ENCODE measurements around the gene IRF2BP2.

The IRF2BP2 gene

GRCh38 chr1:234611847-234612351 is 1.9 kb upstream of the IRF2BP2 start:
- no peak for DNase-seq

- peak; percentile 90 for DNase-seq
Observed at GRCh38 chr1:234611225-234611846, 1.4 kb upstream of the IRF2BP2 start.

DNA sequence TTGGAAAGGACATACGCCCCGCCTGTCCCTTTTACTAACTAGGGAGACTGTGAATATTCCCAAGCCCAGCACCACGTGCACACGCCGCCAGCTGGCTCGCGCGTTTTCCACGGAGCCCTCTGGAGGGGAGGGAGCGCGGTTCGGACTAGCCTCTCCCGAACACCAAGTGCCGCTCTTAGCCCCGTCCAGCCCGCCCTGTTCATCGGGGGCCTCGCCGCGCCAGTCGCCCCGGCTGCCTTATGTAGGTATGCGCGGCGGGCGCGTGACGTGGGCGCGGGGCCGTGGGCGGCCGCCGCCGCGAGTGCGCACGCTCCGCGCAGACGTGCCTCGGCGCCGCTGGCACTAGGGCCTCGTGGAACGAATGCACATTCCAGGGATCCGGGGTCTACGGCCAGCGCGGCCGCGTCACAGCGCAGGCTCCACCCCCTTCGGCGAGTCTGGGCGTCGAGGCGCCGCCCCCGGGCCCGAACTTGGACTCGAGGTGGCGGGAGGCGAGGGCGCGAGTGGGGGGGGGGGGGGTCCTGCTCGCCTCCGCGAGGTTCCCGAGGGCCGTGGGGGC is 767 bp upstream of the IRF2BP2 start:
- peak; percentile 94 for DNase-seq

- no peak for DNase-seq
Observed at GRCh38 chr1:234609691-234610042, 311 bp downstream of the IRF2BP2 start.

DNA sequence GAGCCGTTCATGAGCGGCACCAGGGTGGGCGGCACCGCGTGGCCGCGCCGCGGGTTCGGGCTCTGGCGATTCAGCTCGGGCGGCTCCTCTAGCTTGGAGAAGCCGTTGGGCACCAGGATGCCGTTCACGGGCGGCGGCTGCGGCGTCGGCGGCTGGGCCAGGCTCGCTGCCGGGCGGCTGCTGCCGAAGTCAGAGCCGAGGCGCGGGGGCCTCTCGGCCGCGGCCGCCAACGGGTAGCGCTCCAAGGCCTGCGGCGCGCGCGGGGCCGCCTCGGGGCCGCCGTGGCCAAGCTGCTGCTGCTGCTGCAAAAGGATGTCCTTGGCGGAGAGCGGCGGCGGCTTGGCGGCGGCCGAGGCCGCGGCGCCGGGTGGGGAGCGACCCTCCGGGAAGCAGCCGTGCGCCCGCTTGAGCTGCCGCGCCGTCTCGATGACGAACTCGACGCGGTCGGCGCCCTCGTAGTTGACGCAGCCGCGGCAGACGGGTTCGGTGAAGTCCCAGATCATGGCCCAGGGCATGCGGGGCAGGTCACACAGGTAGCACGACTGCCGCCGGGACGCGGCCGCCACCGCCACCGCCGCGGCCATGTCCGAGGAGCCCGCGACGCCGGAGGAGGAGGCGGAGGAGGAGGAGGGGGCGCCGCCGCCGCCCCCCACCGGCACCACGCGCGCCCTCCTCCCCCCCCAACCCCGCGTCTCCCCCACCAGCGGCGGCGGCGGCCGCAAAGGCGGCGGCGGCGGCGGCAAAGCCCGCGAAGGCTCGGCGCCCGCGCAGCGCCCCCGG is 877 bp downstream of the IRF2BP2 start:
- DNase-seq: peak; percentile 74

DNA sequence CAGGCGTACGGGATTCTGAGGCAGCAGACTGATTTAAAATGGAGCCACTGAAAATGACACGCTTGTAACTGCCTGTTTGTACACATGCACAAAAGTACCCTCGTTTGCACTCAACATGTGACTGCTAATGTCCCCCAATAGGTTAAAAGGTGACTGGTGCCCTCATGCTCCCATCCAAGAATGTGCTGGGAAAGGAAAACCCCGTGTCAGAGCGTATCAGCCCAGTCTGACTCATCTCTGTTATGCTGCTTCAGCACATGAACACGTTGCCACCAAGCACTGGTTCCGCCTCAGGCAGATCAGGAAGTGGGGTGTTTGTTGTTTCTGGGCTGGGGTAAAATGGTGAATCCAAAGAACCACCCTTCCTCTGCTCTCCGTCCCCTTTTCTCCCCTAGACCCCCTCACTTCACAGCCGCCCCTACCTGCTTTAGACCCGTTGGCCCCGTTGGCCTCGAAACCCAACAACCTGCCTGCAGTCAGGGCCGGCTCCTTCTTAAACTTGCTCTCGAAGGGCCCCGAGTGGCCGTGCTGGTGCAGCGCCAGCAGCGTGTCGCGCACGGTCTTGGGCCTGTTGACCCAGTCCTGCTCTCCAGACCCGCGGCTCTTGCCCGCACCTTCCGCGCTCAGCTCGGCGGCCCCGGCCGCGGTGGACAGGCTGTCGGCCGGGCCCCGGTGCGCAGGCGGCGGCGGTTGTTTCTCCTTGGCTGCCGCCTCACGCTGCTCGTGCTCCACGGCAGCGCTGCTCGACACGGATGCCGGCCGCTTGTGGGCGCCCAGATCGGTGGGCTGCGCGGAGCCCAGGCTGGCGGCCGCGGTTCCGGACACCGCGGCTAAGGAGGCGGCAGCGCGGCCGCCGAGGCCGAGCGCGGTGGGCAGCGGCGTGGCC is 1.7 kb downstream of the IRF2BP2 start:
- DNase-seq: peak; percentile 90

GRCh38 chr1:234607109-234608024 is 2.6 kb downstream of the IRF2BP2 start:
- peak; percentile 54 for DNase-seq

- no peak for DNase-seq
Observed at GRCh38 chr1:234606784-234607108, 3.2 kb downstream of the IRF2BP2 start.

DNA sequence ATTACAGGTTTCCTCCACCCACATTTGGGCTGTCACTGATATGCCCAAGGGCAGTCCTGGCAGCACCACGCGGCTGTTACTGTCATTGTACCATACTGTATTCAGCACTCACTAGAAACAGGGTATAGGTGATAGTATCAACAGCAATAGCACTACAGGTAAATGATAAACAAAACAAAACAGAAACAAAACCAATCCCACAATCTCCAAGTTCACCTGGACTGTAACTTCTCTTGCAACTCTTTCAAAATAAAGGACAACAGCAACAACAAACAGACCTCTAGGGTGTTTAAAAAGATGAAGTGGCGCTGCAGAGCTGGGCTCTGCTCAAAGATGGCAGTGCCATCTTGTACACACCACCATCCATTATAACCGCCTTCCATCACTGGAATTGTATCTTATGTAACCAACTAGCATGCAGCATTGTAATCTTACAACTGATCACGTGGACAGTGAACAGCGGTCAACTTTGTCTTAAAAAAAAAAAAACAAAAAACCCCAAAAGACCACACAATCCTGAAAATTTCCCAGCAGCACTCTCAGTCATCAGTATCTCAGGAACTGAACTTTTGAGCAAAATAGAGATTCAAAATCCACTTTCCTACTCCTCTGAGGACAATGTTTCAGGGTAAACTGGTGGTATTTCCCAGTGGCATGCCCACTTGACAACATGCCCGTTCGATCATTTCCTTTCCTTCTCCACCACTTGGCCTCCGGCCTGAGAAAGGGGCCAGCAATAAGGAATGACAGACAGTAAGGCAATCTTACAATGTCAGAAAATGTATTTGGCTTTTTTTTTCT is 3.8 kb downstream of the IRF2BP2 start:
- DNase-seq: peak; percentile 72

DNA sequence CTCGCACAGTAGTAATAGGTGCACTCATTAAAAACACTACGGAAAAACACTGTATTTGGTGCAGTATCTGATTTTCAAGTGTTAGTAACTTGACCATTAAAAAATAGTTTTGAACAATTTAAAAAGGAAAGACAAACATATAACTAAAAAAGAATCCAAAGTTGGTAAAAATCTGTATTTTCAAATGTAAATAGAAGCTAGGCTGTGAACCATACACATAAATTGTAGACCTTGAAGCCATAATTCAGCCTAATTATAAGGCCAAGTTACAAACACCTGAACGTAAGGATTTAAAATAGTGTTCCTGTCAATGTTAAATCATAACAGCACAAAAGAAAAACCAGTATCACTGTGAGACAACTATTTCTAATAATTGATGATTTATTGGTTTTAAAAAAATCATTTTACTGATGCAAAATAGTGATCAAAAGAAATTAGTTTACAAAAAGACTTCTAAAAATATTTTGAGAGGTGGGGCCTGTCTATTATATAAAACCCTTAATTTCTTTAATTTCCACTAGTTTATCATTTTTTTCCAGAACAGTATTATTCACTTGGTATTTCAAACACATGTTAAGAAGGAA is 4.5 kb downstream of the IRF2BP2 start:
- DNase-seq: no peak

GRCh38 chr1:234604495-234605398 is 5.2 kb downstream of the IRF2BP2 start:
- peak; percentile 17 for DNase-seq

DNA sequence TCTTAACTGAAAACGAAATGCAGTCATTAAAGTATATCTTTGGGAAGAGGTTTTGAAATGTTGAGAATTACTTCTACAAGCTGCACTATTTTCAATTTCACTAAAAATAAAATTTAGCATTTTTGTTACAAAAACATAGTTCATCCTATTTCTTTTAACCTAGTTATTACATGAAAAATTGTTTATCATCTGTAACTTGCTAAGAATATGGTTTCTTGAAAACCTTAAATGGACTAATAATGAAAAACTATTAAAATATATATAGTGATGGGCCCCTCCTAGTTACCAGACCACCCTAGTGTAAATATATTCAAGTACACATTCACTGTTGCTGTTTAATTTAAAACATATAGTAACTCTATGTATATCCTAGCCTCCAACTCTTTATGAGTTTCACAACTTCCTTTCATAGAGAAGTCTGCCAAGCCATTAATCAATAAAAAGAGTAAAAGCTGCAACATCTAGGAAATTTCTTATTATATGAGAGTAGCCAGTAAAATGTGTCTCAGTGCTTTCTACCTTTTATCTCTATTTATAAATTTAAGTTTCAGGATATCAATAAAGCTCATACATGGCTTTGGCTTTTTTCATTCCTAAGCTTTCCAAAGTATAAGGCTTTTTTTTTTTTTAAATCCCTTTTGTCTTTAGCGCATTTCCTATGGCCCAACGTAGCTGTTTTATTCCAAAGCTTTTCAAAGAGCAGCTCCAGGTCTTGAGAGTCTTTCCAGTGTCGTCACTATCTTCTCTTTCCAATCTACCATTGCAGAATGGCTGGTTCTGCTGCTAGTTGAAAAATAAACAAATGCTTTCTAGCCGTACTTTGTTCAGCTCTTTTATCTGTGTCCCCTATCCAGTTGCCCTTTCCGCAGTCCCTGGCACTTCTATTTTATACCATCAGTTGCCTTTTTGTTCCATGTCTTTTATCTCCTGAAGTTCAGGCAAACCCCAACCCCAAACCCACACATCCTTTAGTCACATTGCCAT is 6.5 kb downstream of the IRF2BP2 start:
- DNase-seq: peak; percentile 40

DNA sequence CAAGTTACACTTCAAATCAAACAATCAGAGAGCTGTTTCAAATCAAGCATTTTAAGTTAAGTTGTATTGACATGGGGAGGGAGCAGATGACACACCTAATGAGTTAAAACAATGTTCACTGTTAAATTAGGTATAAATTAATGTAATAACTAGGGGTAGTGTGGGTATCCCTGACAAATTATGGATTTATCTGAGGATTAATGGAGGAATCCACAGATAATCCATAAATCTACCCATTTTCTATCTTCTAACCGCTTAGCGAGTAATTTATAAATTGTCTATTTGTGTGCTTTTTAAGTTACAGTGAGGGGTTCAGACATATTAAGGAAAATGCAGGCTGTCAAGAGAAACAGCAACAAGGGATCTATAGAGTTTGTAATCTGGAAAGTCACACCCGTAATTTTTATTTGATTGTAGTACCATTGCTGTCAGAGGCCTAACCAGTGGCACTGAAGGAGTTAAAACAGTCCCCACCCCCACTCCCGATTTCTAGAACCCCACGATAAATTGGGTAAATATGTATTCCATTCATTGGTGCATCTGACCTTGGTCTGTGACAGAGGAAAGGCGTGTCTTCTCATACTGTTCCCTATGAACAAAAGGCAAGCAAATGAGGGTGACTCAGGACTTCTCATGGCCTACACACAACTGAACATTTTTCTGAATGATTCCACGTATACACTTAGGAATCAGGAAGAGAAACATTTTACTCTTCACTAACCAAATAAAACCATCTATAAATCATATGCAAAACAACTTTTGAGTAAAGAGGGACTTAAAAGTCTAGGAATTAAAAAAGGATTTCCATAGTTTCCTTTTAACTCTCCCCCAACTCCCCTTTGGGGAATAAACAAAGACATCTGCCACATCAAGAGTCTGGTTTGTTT is 7.4 kb downstream of the IRF2BP2 start:
- DNase-seq: peak; percentile 55

DNA sequence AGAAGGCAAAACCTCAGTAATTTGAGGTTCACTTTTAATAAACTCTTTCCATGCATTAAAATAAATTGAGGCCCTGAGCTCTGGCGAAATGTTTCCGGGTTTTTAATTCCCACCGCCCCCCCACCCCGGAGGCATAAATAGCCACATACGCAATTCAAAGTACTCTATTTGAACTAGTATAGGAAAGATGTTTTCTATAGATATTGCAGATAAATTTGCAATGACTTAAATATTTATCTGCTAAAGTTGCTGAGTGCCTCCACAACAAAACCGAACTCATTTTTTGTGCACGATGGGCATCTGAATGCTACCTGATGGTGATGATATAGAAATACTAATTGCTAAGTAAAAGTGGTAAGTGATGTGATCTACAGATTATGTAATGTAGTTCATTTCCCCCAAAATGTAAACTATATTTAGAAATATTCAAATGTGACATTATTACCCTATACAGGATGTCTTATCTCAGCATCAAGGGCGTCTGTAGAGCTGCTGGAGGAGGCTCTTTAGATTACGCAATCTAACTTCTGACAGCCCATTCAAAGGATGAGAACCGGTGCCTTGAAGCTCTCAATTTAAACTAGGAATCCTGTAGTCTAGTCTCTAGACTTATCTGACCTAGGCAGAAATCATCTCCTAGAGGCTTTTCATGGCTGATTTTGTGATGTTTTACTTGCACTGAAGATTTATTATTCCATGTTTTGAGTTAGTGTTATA is 8.5 kb downstream of the IRF2BP2 start:
- peak; percentile 78 for DNase-seq

DNA sequence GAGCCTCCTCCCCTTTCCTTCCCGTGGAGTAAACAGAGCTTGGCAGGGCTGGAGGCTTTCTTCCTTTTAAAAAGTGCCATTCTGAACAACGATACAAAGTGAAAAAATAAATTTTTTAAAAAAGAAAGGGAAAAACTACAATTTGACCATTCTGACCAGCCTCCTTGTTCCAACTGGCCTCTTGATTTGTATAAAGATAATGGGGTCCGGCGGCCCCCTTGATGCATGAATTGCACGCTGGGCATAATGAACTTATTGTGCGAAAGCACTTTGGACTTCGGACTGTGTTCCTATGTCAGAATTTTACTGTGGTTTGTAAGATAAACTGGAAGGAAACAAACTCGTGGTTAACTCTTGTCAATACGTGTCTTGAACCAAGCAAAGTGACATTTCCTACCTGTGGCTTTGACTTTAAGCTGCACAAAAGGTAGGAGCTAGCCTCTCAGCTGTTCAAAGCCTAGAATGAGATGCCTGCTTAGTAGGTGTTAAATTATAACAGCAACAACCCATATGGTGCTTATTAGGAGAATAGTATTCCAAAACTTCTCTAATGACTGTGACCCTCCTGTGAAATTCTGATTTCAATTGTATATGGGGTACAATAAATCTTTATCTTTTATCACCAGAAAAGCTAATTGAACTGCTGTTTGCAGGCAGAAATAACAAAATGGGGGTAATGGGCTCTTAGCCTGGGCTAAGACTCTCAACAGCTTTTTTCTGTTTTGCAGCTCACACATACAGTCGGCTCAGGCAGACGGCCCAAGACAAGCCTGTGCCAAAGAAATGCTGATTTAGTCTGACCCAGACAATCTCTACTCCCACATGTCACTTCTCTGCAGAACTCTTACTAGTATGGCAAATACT is 9.3 kb downstream of the IRF2BP2 start:
- peak; percentile 73 for DNase-seq
